ENCODE results near the gene TRIM41.

DNA sequence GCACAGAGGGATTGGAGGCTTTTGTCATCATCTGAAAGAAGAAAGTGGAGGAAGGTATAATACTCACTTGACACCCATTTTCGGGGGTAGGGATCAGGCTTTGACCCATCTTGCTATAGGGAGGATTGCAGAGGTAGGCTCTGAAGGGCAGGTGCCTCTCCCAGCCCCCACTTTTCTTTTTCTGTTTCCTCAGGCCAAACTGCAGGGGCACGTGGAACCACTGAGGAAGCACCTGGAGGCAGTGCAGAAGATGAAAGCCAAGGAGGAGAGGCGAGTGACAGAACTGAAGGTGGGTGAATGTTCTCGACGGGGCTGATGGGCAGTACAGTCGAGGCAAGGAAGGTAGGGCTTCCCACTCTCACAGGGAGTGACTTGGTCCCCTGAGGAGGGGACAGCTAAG, 7.5 kb downstream of the TRIM41 start:
- TF ChIP-seq, protein P1, sequence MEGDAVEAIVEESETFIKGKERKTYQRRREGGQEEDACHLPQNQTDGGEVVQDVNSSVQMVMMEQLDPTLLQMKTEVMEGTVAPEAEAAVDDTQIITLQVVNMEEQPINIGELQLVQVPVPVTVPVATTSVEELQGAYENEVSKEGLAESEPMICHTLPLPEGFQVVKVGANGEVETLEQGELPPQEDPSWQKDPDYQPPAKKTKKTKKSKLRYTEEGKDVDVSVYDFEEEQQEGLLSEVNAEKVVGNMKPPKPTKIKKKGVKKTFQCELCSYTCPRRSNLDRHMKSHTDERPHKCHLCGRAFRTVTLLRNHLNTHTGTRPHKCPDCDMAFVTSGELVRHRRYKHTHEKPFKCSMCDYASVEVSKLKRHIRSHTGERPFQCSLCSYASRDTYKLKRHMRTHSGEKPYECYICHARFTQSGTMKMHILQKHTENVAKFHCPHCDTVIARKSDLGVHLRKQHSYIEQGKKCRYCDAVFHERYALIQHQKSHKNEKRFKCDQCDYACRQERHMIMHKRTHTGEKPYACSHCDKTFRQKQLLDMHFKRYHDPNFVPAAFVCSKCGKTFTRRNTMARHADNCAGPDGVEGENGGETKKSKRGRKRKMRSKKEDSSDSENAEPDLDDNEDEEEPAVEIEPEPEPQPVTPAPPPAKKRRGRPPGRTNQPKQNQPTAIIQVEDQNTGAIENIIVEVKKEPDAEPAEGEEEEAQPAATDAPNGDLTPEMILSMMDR (conservative IDR thresholded peaks at IDR 0.05; ENCODE audit: low read depth in 2 of 2), result no peak
- TF ChIP-seq EZH2 (IDR thresholded peaks at IDR 0.05; ENCODE audit: low read depth, unreplicated experiment) (no peak), EZH2phosphoT487 (IDR thresholded peaks at IDR 0.05; ENCODE audit: unreplicated experiment) (no peak), CREB1 (CRISPR knock-in tag; IDR thresholded peaks at IDR 0.05; ENCODE audit: low read depth) (no peak), POLR2AphosphoS5 (IDR thresholded peaks at IDR 0.05; ENCODE audit: low read depth) (no peak), ZNF114 (CRISPR knock-in tag; IDR thresholded peaks at IDR 0.05) (no peak), ZNF331 (CRISPR knock-in tag; IDR thresholded peaks at IDR 0.05; ENCODE audit: low read depth) (no peak)
- TF ChIP-seq, protein P2, sequence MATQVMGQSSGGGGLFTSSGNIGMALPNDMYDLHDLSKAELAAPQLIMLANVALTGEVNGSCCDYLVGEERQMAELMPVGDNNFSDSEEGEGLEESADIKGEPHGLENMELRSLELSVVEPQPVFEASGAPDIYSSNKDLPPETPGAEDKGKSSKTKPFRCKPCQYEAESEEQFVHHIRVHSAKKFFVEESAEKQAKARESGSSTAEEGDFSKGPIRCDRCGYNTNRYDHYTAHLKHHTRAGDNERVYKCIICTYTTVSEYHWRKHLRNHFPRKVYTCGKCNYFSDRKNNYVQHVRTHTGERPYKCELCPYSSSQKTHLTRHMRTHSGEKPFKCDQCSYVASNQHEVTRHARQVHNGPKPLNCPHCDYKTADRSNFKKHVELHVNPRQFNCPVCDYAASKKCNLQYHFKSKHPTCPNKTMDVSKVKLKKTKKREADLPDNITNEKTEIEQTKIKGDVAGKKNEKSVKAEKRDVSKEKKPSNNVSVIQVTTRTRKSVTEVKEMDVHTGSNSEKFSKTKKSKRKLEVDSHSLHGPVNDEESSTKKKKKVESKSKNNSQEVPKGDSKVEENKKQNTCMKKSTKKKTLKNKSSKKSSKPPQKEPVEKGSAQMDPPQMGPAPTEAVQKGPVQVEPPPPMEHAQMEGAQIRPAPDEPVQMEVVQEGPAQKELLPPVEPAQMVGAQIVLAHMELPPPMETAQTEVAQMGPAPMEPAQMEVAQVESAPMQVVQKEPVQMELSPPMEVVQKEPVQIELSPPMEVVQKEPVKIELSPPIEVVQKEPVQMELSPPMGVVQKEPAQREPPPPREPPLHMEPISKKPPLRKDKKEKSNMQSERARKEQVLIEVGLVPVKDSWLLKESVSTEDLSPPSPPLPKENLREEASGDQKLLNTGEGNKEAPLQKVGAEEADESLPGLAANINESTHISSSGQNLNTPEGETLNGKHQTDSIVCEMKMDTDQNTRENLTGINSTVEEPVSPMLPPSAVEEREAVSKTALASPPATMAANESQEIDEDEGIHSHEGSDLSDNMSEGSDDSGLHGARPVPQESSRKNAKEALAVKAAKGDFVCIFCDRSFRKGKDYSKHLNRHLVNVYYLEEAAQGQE (IDR thresholded peaks at IDR 0.05; ENCODE audit: unreplicated experiment), result no peak

All from GM23338 (cell line).